K562 treated with DMSO at 1 percent for 24 hours (cell line): ENCODE data around the gene TSTD1. TPM values are rescaled to one million over a fixed set of nuclear protein-coding genes. Genes with fewer than 3 reads are reported as not detected.

Experiments
- total RNA-seq: library from RNA; unstranded; fragments of 300-600 nt; gene quantifications from 2 replicates; pipeline ENCODE4 v1.2.3, GENCODE V29; 2022; ENCODE audit warnings: low read depth; ENCODE audit not compliant: insufficient read depth

The TSTD1 gene
- total RNA-seq: not detected in 2 replicates

DNA sequence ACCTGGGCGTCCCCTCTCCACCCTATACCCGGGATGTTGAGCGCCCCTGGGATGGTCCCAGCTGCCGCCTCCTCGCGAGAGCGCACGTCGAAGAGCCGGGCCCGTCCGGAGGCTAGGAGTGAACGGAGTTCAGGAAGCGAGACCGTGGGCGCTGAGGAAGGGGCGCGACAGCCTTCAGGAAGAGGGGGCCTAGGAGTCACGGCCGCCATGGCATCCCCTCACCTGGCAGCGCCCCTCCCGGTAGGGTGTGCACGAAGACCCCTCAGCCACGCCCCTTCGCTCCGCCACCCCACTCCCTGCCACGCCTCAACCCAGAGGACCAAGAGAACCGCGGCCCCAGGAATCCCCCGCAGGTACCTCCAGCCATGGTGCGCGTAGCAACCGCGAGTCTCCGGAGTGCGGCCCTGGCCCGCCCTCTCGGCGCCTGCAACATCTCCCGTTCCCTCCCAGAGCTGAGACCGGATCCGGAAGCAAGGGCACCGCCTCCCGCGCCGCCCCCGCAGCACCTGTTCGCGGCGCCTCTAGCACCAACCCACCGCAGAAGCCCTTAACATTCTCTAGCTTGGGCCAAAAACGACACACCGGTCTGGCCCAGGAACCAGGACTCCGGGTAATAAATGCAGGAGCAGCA, at the start of gene TSTD1:
TSS of gene TSTD1 (minus strand) at position 442 of the 631 bp plus-strand sequence. CDS start at position 367, 75 bp downstream.

DNA sequence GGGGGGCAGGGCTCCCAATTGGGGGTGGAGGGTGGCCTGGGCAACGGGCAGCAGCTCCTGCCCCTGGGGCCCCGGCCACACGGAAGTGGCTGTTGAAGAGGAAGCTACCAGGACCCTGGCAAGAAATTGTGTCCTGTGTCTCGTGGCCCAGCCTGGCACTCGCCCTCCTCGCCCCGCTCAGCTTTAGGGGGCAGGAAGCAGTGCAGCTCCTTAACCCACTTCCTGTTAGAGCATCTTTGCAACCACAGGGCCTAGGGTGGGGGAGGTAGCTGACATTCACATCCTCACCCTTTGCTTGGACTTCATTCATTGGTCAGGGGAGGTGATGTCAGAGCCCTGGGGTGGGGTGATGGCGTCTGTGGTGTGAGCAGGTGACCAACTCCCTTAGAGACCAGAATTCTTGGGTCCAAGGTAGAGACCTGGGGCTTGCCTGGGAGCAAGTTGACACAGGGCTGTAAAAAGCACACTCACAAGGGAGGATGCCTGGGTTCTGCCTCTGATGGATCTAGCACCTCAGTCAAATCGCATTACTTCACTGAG, 31.0 kb upstream of the TSTD1 start, which contains the start of gene ARHGAP30:
TSS of gene ARHGAP30 (minus strand) at position 161 of the 540 bp plus-strand sequence. CDS start 267 bp downstream, outside the sequence.

GRCh38 chr1:161045736-161046604, 7.2 kb upstream of the TSTD1 start, which contains the start of gene USF1:
Gene USF1, minus strand, starts transcription at chr1:161045977. Its CDS starts 2,702 bp downstream, at chr1:161043275.

GRCh38 chr1:161020509-161021164, 18.1 kb downstream of the TSTD1 start, which contains the start of gene F11R:
Gene F11R, minus strand, starts transcription at chr1:161021152. Its CDS starts 79 bp downstream, at chr1:161021073.

Other genes starting within 250 kb of the TSTD1 start
- not detected in 2 replicates for gene LY9, start 242.8 kb downstream of the TSTD1 start, total RNA-seq
- gene CD244, start 176.1 kb downstream of the TSTD1 start, total RNA-seq: not detected in 2 replicates
- gene ITLN1, start 153.8 kb downstream of the TSTD1 start, total RNA-seq: not detected in 2 replicates
- not detected in 2 replicates for gene ITLN2, start 84.2 kb downstream of the TSTD1 start, total RNA-seq
- 44.7 and 49.1 TPM in 2 replicates for gene F11R, start 17.8 kb downstream of the TSTD1 start, total RNA-seq
- gene USF1, start 7.0 kb upstream of the TSTD1 start, total RNA-seq: 61.4 and 67.8 TPM in 2 replicates
- gene ARHGAP30, start 30.9 kb upstream of the TSTD1 start, total RNA-seq: 0.14 and 0.21 TPM in 2 replicates
- not detected in 2 replicates for gene NECTIN4, start 50.6 kb upstream of the TSTD1 start, total RNA-seq
- gene KLHDC9, start 59.4 kb upstream of the TSTD1 start, total RNA-seq: not detected in 2 replicates
- gene PFDN2, start 79.1 kb upstream of the TSTD1 start, total RNA-seq: 154 and 160 TPM in 2 replicates
- 44.0 and 47.1 TPM in 2 replicates for gene NIT1, start 79.1 kb upstream of the TSTD1 start, total RNA-seq
- 37.3 and 40.2 TPM in 2 replicates for gene DEDD, start 93.7 kb upstream of the TSTD1 start, total RNA-seq
- gene UFC1, start 115.0 kb upstream of the TSTD1 start, total RNA-seq: 79.8 and 89.5 TPM in 2 replicates
- gene USP21, start 120.5 kb upstream of the TSTD1 start, total RNA-seq: 19.6 and 23.4 TPM in 2 replicates
- gene PPOX, start 127.5 kb upstream of the TSTD1 start, total RNA-seq: 43.4 and 44.1 TPM in 2 replicates
- 77.4 and 78.2 TPM in 2 replicates for gene B4GALT3, start 138.5 kb upstream of the TSTD1 start, total RNA-seq
- 1.3 and 2.1 TPM in 2 replicates for gene ADAMTS4, start 160.1 kb upstream of the TSTD1 start, total RNA-seq
- gene NDUFS2, start 163.4 kb upstream of the TSTD1 start, total RNA-seq: 86.9 and 97.5 TPM in 2 replicates
- gene FCER1G, start 176.3 kb upstream of the TSTD1 start, total RNA-seq: 2.4 TPM in 1 of 2 replicates, not detected in the other
- not detected in 2 replicates for gene APOA2, start 184.7 kb upstream of the TSTD1 start, total RNA-seq
- 18.4 and 18.8 TPM in 2 replicates for gene TOMM40L, start 187.1 kb upstream of the TSTD1 start, total RNA-seq
- 0.82 and 0.86 TPM in 2 replicates for gene NR1I3, start 199.2 kb upstream of the TSTD1 start, total RNA-seq
- gene PCP4L1, start 219.8 kb upstream of the TSTD1 start, total RNA-seq: not detected in 2 replicates